OCI-LY1 (cell line): ENCODE results near the gene RPL15.

Experiments used
- EZH2 ChIP-seq: fragments of 200-600 bp; sonication (generic), shearing (Covaris generic); IDR thresholded peaks from 2 replicates; pipeline ENCODE4 v1.8.0; 2017; ENCODE audit warnings: borderline replicate concordance, mixed run types, mild to moderate bottlenecking, antibody characterized with exemption, low read length, moderate library complexity, mixed read lengths
- TF ChIP-seq, protein P1 (sequence below): fragments of 200-600 bp; sonication (generic), shearing (Covaris generic); IDR thresholded peaks from 2 replicates; pipeline ENCODE4 v1.5.1; 2017; ENCODE audit warnings: mild to moderate bottlenecking, antibody characterized with exemption, low read length, moderate library complexity, mixed read lengths

DNA sequence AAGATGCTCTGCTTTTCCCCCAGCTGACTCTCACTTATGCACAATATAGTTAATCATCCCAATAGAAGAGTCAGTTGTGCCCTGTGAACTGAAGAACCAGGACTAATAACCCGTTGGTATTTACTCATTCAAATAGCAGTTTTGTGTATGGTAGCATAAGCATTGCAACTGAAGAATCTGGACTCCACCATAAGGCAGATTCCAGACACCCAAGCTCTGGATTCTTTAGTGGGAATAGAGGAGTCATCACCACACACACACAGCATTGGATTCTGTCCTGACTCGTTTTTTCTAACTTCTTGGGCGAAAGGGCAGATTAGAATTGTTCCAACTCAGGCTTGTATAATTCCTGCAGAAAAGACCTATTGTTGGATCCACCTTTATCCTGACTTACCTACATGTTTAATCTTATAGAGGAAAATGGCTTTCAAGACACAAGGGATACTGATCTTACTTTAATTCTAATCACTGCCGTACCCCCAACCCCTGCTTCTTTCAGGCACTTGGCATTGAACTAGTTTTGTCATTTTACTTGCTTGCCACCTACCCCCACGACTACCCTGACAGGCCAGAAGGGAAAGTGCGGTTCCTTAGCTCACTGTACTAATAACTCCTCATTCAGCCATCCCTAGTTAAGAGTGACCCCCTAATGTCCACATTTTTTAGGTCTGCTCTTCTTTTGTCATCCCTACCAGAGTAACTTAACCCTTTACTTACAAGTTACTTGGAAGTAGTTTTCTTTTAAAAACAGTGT is 42.4 kb upstream of the RPL15 start:
- TF ChIP-seq EZH2: no peak
- TF ChIP-seq, protein P1, sequence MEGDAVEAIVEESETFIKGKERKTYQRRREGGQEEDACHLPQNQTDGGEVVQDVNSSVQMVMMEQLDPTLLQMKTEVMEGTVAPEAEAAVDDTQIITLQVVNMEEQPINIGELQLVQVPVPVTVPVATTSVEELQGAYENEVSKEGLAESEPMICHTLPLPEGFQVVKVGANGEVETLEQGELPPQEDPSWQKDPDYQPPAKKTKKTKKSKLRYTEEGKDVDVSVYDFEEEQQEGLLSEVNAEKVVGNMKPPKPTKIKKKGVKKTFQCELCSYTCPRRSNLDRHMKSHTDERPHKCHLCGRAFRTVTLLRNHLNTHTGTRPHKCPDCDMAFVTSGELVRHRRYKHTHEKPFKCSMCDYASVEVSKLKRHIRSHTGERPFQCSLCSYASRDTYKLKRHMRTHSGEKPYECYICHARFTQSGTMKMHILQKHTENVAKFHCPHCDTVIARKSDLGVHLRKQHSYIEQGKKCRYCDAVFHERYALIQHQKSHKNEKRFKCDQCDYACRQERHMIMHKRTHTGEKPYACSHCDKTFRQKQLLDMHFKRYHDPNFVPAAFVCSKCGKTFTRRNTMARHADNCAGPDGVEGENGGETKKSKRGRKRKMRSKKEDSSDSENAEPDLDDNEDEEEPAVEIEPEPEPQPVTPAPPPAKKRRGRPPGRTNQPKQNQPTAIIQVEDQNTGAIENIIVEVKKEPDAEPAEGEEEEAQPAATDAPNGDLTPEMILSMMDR: no peak
